ENCODE measurements around the gene ZFAND2B. TPM values are rescaled to one million over a fixed set of nuclear protein-coding genes. Genes with fewer than 3 reads are reported as not detected.

ZFAND2B gene
- total RNA-seq, 2 donors from 2014 or later, result 36.9 to 43.3 TPM

GRCh38 chr2:219176818-219177551, 29.6 kb upstream of the ZFAND2B start, which contains the start of gene CNPPD1:
Gene CNPPD1, minus strand, starts transcription at chr2:219176925. Its CDS starts 97 bp downstream, at chr2:219176828.
- Histone ChIP-seq H3K27me3 (no peaks in the 10 kb centered on the region), H3K27ac (peak within 1 kb of the TSS; percentile 96 to 100 (median 98)), H3K4me1 (peaks cover 34% of the 10 kb centered on the region), H3K36me3 (replicated peaks in 1 of 2; ENCODE audit: insufficient read depth in 1 of 2, low read depth in 2 of 2) (peaks cover 0 to 23% of the 10 kb centered on the region in 2 donors), H3K4me3 (peak within 1 kb of the TSS; percentile 27 to 87), H3K9me3 (no peaks in the 10 kb centered on the region)
- 0% methylated on average over 14 to 63 of the region's 69 CpGs for WGBS, 2 donors
- TF ChIP-seq POLR2A (IDR thresholded peaks at IDR 0.05) (peak; percentile 87 to 93 (median 91)), CTCF (IDR thresholded peaks at IDR 0.05) (peak in 1 of 7 experiments; percentile 12)
- intact Hi-C loops (cut with DNase I), result loop anchor here (10.0 kb wide), 1 partner anchor 48 kb away; the partner anchor contains the start of genes ANKZF1 and ATG9A
- DNase-seq (peak; percentile 87 to 89 (median 88)), ATAC-seq (peak; percentile 83)

GRCh38 chr2:219177552-219178376, 28.8 kb upstream of the ZFAND2B start, which contains the start of gene RETREG2:
Gene RETREG2, plus strand, starts transcription at chr2:219178275. Its CDS starts 78 bp downstream, at chr2:219178353.
- Histone ChIP-seq H3K4me3 (peak within 1 kb of the TSS; percentile 23 to 87), H3K9me3 (no peaks in the 10 kb centered on the region), H3K36me3 (replicated peaks in 1 of 2; ENCODE audit: insufficient read depth in 1 of 2, low read depth in 2 of 2) (peaks cover 0 to 25% of the 10 kb centered on the region in 2 donors), H3K27ac (peak within 1 kb of the TSS; percentile 96 to 100 (median 98)), H3K27me3 (no peaks in the 10 kb centered on the region), H3K4me1 (peaks cover 34% of the 10 kb centered on the region)
- 0 to 1% methylated on average over 18 to 63 of the region's 67 CpGs for WGBS, 2 donors
- ATAC-seq, result peak; percentile 82
- TF ChIP-seq CTCF (IDR thresholded peaks at IDR 0.05) (peak in 6 of 7 experiments; percentile 15 to 54 (median 30)), POLR2A (IDR thresholded peaks at IDR 0.05) (peak; percentile 94 to 98 (median 95))
- DNase-seq, result peak; percentile 83 to 92 (median 88)
- intact Hi-C loops (cut with DNase I), result loop anchor here (10.0 kb wide), 1 partner anchor 47 kb away; the partner anchor contains the start of genes ANKZF1 and ATG9A

GRCh38 chr2:219178377-219179175, 28.0 kb upstream of the ZFAND2B start:
- 2 to 10% methylated on average over 11 to 40 of the region's 45 CpGs for WGBS, 2 donors
- peak; percentile 42 to 58 (median 50) for DNase-seq
- no peaks in the 10 kb centered on the region for H3K27me3 ChIP-seq
- peak overlapping the region; percentile 96 to 100 (median 98) for H3K27ac ChIP-seq
- peaks cover 34% of the 10 kb centered on the region for H3K4me1 ChIP-seq
- intact Hi-C loops (cut with DNase I), result loop anchor here (10.0 kb wide), 1 partner anchor 46 kb away; the partner anchor contains the start of genes ANKZF1 and ATG9A
- TF ChIP-seq CTCF (IDR thresholded peaks at IDR 0.05), result no peak
- no peak for TF ChIP-seq POLR2A (IDR thresholded peaks at IDR 0.05)
- peaks cover 0 to 21% of the 10 kb centered on the region in 2 donors for H3K36me3 ChIP-seq (replicated peaks in 1 of 2; ENCODE audit: insufficient read depth in 1 of 2, low read depth in 2 of 2)
- H3K9me3 ChIP-seq, result no peaks in the 10 kb centered on the region
- peak overlapping the region; percentile 23 to 74 for H3K4me3 ChIP-seq
- ATAC-seq, result no peak
